HG03575 (cell line): ENCODE results near the gene SLC24A4.

Source experiments
- ATAC-seq: cut with Tn5 transposase; IDR thresholded peaks from one replicate; pipeline ENCODE4 v1.9.1; 2021; ENCODE audit not compliant: unreplicated experiment, insufficient number of reproducible peaks, low FRiP score; ENCODE audit errors: extremely low read depth

SLC24A4 gene

DNA sequence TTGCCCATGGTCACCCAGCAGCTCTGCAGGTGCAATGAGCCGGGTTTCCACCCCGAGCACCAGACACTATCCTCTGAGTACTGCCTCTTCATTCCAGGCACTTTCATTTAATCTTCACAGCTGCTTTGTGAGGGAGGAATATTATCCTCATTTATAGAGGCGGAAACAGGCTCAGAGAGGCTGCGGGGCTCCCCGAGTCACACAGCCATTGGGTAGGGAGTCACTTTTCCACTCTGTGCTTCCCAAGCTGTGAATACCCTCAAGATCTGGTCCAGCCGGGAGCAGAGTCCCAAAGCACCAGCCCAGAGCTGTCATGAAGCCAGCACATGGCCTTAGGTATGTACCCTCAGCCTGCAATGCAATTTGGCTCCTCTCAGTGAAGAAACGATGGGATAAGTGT lies 138.9 kb downstream of the SLC24A4 start:
- ATAC-seq, result no peak

DNA sequence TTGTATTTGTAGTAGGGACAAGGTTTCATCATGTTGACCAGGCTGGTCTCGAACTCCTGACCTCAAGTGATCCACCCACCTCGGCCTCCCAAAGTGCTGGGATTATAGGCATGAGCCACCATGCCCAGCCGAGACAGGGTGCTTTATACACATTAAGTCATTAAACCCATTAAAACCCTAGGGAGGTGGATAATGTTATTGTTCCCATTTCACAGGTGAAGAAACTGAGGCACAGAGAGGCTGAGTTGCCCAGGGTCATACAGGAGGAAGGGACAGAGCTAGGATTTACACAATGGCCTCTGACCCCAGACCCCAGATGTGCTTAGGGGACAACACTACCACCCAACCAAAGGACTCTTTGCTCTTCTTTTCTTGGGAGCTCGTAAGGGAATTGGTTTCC lies 139.6 kb downstream of the SLC24A4 start:
- ATAC-seq, result no peak

DNA sequence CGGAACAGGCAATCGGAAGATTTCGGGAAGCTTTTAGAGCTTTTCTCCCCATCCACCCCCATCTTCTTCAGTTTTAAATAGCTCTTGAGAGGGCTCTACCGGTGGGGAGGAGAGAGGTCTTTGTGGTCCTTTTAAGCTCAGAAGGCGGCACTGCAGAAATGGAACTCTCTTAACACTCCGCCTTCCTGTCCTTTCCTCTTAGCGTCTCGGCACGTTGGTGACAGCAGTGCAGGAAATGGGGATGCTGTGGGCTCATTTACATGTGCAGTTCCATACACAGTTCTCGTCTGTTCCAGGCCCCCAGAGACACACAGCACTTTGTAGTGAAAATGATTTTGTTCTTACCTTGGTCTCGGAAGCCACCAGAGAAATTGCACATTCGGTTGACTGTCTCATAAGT lies 140.2 kb downstream of the SLC24A4 start:
- ATAC-seq, result no peak

DNA sequence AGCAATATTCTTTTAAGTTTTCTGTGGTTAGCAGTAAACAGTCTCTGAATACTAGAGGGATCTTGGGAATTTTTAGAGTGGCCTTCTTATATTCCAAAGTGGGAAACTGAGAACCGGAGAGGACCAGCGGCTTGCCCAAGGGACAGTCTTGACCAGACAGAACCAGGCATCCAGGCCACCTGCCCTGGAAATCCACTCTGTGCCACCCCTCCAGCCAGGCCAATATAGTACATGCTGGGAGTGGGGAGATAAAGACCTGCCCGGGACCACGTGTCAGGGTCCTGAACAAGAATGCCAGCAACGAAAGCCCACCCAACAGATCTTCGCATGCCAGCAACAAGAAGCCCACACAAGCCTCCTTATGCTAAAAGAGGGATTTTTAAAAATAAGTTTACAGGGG lies 141.2 kb downstream of the SLC24A4 start:
- ATAC-seq, result no peak

DNA sequence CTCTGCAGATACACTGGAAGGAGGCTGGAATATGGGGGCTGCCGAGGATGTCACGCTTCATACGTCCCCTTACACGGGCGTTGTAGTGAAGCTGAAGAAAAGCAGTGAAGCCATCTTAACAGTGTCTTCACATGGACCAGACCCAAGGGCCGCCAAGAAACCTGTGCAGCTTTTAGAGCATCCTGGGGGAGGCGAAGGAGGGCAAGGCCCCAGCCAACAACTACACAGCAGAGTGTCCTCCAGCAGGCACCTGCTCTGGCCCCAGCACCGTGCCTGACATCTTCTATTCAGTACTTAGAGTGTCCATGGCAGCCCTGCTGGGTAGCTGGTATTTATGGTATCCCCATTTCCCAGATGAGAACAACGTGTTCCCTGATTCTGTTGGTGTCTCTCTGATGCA lies 141.8 kb downstream of the SLC24A4 start:
- no peak for ATAC-seq

DNA sequence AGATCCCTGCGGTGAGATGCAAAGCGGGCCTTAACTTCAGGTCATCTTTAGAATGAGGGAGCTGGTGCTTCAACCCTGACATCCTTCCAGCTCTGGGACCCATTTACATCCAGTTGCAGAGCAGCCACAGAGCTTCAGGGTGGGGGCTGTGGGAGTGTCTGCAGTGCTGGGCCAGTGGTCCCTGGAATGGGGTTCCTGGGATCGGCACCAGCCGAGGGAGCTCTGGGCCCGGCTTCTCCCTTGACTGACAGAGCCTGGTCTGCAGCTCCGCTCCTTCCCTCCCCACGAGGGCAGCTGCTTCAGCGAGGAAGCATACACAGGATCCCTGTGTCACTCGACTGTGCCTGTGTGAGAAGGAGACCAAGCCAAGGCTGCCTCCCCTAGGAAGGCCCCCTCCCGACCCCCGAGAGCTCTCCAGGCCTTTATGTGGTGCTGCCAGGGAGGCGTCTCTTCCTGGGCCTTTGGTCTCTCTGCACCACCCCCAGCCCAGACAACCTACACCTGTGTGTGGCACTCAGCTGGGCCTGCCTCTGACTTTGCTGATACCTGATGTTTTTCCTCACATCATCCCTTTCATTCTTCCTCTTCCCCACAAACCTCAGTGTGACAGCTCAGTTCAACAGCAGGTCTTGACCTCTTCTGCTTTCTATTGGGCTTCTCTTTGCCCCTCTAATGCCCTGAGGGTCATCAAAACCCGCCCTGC lies 142.5 kb downstream of the SLC24A4 start:
- no peak for ATAC-seq

DNA sequence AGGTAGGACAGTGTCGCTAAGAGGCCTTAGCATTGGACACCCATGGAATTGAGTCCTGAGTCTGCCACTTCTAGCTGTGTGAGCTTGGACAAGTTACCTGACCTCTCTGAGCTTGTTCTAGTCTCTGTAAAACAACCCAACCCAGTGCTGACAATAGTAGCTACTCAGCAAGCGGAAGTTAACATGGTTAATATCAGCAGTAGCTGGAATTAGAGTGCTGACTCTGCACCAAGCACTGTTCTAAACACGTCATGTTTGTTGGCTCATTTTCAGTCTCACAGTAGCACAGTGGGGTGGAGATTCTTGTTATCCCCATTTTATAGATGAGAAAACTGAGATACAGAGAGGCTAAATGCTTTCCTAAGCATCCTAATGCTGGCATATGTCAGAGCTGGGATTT lies 143.1 kb downstream of the SLC24A4 start:
- ATAC-seq, result no peak

DNA sequence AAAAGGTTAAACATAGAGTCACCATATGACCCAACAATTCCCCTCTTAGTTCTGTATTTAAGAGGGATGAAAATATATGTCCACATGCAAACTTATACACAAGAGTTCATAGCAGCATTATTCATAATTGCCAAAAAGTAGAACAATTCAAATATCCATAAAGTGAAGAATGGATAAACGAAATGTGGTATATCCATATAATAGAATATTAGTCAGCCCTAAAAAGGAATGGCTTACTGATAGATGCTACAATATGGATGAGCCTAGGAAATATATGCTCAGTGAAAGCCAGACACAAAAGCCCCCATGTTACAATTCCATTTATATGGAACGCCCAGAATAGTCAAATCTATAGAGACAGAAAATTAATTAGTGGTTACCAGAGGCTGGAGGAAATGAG lies 146.6 kb downstream of the SLC24A4 start:
- no peak for ATAC-seq

DNA sequence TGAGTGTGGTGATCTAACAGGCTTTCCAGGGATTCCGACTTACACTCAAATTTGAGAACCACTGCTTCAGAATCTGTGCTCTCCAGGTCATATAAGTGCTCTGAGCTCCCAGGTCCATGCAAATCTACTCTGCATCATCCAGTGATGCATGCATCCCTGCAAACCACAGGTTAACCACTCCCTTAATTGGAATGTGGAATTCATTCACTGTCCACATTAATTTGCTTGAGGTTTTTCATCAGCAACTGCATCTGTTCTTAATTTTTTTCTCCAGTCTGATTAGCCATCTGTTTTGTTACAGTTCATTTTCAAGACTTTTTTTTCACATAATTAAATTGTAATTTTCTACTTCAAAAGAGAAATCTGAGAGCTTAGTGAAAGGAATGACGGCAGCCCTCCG lies 147.2 kb downstream of the SLC24A4 start:
- no peak for ATAC-seq

DNA sequence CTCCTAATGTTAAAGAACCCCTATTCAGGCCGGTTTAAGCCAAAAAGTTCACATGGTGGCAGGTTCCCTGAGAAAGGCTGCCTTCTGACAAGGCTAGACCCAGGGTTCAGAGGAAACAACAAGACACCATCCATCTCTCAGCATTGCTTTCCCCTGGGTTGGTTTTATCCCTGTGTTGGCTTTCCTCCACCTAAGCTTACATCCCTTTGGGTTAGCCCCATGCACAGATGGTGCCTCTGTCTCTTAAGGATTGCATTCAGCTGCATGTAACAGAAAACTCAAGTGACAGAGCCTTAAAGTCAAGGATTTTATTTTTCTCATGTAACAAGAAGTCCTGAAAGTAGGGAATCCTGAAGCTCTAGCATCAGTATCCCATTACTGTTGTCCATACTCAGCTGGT lies 147.8 kb downstream of the SLC24A4 start:
- no peak for ATAC-seq

DNA sequence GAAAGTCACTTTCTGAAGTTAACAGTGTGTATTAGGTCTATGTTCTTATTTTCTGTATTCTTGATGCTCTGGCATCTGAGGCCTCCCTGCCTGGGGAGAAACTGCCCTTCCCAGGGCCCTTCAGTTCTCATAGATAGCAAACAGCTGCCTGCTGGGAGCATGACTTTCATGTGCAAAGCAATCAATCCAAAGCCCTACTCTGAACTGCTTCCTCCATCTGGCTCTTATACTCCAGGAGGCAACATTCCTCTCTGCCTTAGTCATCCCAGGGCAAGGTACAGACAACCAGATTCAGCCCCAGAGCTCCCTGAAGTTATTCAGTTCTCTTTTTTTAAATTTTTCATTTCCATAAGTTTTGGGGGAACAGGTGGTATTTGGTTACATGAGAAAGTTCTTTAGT lies 149.0 kb downstream of the SLC24A4 start:
- ATAC-seq, result no peak

DNA sequence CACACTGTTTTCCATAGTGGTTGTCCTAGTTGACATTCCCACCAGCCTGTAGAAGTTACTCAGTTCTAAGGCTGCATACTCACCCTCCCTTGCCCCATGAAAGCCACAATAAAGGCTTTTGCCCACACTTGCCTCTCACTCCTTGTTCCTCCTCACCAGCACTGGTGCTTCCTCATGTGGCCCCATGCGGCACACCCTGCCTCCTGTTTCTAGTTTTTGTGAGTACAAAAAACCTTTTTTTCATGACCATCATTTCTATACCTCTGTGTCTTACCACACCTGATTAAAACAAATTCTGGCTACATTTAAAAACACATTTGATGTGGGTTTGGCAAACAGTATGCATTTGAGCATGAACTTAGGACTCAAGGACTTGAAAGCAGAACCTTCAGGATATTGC lies 149.9 kb downstream of the SLC24A4 start:
- ATAC-seq, result no peak

DNA sequence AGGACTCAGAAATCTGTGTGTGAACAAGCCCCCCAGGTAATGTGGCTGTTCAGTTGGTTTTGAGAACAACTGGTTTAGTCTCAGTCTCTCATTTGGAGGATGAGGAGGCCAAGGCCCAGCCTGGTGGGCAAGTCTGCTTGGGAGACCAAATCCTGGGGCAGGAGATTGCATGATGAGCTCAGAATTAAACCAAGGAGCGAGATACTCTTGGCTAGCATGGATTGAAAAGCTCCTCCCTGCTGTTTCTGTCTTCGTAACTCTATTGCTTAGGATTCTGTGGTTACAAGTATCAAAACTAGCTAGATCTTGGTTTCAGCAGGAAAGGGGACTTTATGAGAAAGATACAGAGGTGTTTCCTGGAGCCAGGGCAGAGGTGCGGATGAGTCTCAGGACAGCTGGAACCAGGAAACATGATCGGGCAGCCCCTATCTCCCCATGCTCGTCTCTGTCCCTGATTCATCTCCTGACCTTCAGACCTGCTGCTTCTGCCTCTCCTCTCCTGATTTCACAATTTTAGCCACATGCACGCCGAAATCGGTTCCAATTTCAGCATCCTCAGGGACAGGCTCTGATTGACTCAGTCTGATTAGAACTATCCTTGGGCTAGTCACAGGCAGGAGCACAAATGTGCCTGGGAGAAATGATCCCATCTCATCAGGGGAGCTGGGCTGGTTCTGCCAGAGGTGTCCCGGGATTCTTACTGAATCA lies 150.4 kb downstream of the SLC24A4 start:
- ATAC-seq, result no peak

DNA sequence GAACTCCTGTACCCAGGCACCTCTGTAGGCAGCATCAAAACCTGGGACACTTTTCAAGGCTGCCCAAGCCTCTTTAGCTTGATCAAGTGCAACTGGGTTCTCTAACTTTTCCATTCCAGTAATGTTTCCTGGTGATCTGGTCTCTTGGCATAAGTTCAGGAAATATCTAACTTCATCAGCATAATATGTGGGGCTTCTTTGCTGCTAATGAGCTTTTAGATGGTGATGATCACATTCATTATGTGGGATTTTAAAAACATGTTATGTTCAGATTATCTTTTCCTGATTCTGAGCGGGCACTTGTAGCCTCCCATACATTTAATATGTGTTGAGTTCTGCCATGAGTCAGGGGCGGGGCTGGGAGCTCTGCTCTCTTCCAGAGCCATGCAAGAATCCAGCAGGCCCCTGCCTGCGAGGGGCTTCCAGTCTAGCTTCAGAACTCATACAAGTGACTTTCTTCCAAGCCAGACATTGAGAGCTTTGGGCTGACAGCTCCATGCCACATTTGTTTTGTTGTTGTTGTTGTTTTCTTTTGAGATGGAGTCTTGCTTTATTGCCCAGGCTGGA lies 151.1 kb downstream of the SLC24A4 start:
- no peak for ATAC-seq

DNA sequence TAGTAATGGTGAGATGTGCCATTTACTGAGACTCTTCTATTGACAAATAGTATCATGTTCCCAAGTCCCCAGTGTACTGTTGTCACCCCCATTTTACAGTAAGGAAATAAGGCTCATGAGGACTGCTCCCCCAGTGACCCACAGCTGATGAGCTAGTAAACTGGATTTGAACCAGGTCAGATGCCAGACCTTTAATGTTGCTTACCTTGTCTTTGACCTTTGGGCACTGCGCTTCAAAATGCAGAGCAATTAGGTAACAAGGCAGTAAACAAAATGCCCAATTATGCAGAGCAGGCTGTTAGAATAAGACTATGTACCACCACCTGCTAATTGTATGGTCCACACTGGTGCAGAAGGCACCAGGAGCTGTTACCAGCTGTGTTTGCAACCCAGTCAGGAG lies 152.1 kb downstream of the SLC24A4 start:
- ATAC-seq, result no peak

DNA sequence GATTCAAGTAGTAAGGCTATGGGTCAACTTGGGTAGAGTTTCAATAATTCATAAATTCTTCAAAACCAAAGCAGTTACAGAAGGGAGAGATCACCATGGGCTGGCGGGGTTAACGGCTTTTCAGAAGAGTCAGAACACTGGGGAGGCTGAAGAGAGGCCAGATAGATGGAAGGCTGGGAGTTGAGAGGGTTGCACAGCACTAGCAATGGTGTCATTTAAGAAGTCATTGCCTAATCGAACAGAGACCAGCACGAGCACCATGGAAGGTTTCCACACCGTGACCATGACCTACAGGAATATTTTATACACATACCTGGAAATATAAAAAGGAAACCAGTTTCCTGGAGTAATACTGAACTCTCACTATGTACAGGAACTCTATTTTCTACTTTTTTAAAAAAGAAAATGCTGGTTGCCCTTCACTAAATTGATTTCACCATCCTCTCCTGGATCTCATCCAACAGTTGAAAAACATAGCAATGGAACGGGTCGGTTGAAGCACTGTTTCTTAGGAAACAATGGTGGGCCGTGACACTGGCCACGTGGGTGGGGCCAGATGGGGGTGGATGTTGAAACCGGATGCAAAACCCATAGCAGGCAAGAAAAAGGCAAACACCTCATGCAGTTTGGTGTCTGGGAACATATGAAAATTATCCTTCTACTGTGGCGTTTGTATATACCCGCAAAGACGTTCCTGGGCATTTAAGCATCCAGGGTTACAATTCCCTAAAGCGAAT lies 152.7 kb downstream of the SLC24A4 start:
- ATAC-seq, result no peak

DNA sequence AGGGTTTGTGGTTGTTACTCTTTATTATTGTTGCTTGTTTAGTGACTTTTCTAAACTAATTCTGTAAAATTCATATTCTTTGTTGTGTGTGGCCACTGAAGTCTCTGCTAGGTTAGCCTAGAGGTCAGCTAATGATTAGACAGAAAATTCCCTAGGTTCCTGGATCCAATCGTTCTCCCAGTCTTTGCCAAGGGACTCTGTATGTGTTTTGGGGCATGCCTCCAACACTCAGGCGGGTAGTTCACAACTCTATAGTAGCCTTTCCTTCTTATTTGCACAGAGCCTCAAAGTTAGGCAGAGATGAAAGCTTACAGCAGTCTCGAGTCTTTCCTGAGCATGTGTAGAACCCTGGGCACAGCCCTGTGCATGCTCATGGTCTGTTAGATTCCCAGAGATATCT lies 157.9 kb downstream of the SLC24A4 start:
- ATAC-seq, result no peak

DNA sequence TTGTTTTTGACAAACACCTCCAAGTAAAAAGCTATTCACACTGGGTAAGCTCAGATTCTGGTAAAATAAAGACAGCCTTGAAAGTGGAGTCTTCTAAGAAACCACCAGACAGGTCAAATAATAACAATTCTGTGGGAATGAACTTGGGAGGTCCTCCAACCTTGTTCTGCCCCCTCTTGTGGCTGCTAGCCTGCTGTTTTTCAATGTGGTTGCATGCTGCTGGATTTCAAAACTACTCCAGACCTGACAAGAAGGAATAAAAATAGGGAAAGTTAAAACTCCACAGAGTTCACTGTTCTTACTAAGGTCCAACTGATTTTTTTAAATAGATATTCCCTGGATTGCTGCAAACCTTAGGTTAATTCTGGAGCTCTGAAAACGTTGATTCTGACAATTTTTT lies 158.4 kb downstream of the SLC24A4 start:
- no peak for ATAC-seq

DNA sequence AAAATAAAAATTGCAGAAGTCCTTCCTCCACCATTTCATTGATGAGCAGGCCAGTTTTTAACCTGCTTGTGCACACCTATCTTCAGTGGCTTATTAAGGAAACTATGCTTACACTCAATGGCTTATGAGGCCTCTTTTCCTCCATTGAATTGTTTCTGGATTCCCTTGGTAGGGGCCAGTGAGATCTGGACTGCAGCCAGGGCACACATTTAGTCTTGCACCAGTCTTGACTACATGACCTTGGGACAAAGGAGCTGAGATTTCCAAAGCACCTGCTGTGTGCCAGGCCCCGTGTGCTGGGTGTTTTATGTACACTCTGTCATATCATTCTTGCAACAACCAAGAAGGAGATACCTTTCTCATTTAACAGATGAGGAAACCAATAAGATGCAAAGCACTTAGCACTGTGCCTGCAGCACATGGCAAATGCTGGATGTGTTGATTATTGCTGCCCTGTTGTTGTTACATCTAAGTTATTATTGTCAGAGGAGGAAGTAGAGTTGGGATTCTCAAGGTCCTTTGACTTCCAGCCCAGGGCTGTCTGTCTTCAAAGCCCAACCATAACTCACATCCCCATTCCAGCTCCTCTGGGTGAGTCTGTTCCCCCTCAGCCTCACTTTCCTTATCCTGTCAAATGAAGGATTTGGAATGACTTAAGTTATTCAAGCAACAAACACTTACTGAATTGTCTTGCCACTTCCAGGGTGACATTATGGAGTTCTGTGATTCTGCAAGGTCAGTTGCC lies 159.0 kb downstream of the SLC24A4 start:
- no peak for ATAC-seq
